MCF 10A (cell line): Measurements from ENCODE around the gene CSF2RB. TPM values are rescaled to one million over a fixed set of nuclear protein-coding genes. Genes with fewer than 3 reads are reported as not detected.

Source experiments
- BruUV-seq: library from RNA; stranded (reverse); fragments of 400-500 nt; replicated peaks from 2 replicates; lab custom pipeline; 2021; lab: Mats Ljungman, UMichigan
- CTCF ChIA-PET: fragments of 300-600 bp; sonication (Branson Sonifier 250); formaldehyde crosslinking; extraction: SDS; loops from one replicate; lab custom pipeline; 2021; ENCODE audit warnings: antibody characterized with exemption, inconsistent platforms; lab: Yijun Ruan, JAX
- POLR2A ChIA-PET: fragments of 300-600, 350-650 bp; sonication (Branson Sonifier 250); formaldehyde crosslinking; extraction: SDS; loops from one replicate; lab custom pipeline; 2020; ENCODE audit warnings: antibody characterized with exemption, inconsistent platforms; lab: Yijun Ruan, JAX
- DNase-seq: peaks from one replicate; pipeline ENCODE4 v3.0.0-alpha.2; 2018; ENCODE audit not compliant: unreplicated experiment
- H3K27ac Mint-ChIP-seq: one replicate; pipeline ENCODE4 v1.8.0; 2022; ENCODE audit warnings: mild to moderate bottlenecking, low read depth, mixed read lengths; ENCODE audit not compliant: unreplicated experiment
- H3K27me3 Mint-ChIP-seq: one replicate; pipeline ENCODE4 v1.8.0; 2022; ENCODE audit warnings: mixed read lengths; ENCODE audit not compliant: insufficient read depth, unreplicated experiment
- H3K36me3 Mint-ChIP-seq: one replicate; pipeline ENCODE4 v1.8.0; 2022; ENCODE audit warnings: mild to moderate bottlenecking, moderate library complexity, mixed read lengths; ENCODE audit not compliant: insufficient read depth, unreplicated experiment
- H3K4me1 Mint-ChIP-seq: one replicate; pipeline ENCODE4 v1.8.0; 2022; ENCODE audit warnings: mixed read lengths; ENCODE audit not compliant: insufficient read depth, unreplicated experiment
- H3K4me3 Mint-ChIP-seq: one replicate; pipeline ENCODE4 v1.8.0; 2022; ENCODE audit warnings: mild to moderate bottlenecking, moderate library complexity, mixed read lengths; ENCODE audit not compliant: unreplicated experiment
- H3K9me3 Mint-ChIP-seq: one replicate; pipeline ENCODE4 v1.8.0; 2022; ENCODE audit warnings: mixed read lengths; ENCODE audit not compliant: unreplicated experiment
- CTCF ChIP-seq: fragments of 200-600 bp; IDR thresholded peaks from one replicate; pipeline ENCODE4 v1.8.0; 2022; ENCODE audit warnings: antibody characterized with exemption, mild to moderate bottlenecking; ENCODE audit not compliant: unreplicated experiment
- intact Hi-C: fragments of 100-400 bp; cut with micrococcal nuclease; formaldehyde crosslinking; loops from 2 replicates; pipeline ENCODE4 v1.14.1; 2022
- total RNA-seq: library from RNA; stranded (reverse); gene quantifications from 2 replicates; pipeline ENCODE4 v1.2.3, GENCODE V29; 2022

CSF2RB gene
- total RNA-seq, 1 experiment from 2014 or later: not detected

GRCh38 chr22:36904260-36904880 is 9.1 kb upstream of the CSF2RB start:
- H3K27me3 Mint-ChIP-seq: peaks cover 66% of the 10 kb centered on the region
- TF ChIP-seq CTCF: peak; percentile 18
- no peak overlapping the region for H3K4me3 Mint-ChIP-seq
- ChIA-PET POLR2A (interaction anchor here (0.7 kb wide), 1 partner anchor 186 kb away, joined by 4 read pairs; no protein-coding TSS in a partner anchor), CTCF (interaction anchor here (1.1 to 1.2 kb wide), 2 partner anchors 9 to 51 kb away, joined by 3 read pairs; partner anchors contain the start of gene CSF2RB)
- no peak for DNase-seq
- H3K27ac Mint-ChIP-seq: no peak overlapping the region
- H3K9me3 Mint-ChIP-seq: no peaks in the 10 kb centered on the region
- intact Hi-C loops: loop anchor here (10.0 kb wide), 1 partner anchor 100 kb away; no protein-coding TSS in a partner anchor
- no peaks in the 10 kb centered on the region for H3K4me1 Mint-ChIP-seq
- H3K36me3 Mint-ChIP-seq: peaks cover 4% of the 10 kb centered on the region
- BruUV-seq: no TSS peak

GRCh38 chr22:36907253-36908195 is 5.9 kb upstream of the CSF2RB start:
- Mint-ChIP-seq H3K36me3 (peaks cover 6% of the 10 kb centered on the region), H3K27me3 (peaks cover 81% of the 10 kb centered on the region), H3K9me3 (no peaks in the 10 kb centered on the region), H3K4me3 (no peak overlapping the region), H3K27ac (no peak overlapping the region), H3K4me1 (no peaks in the 10 kb centered on the region)
- POLR2A ChIA-PET: interaction anchor here (0.6 kb wide), 1 partner anchor 151 kb away, joined by 3 read pairs; no protein-coding TSS in a partner anchor
- DNase-seq: no peak
- TF ChIP-seq CTCF: no peak
- intact Hi-C loops: loop anchor here (10.0 kb wide), 1 partner anchor 103 kb away; no protein-coding TSS in a partner anchor
- no TSS peak for BruUV-seq
- CTCF ChIA-PET: interaction anchor here (0.6 to 1.5 kb wide), 5 partner anchors 12 to 70 kb away, joined by 3 to 4 read pairs (median 3); no protein-coding TSS in a partner anchor

GRCh38 chr22:36910461-36910860 is 3.0 kb upstream of the CSF2RB start:
- POLR2A ChIA-PET: no interaction called here
- Mint-ChIP-seq H3K36me3 (peaks cover 6% of the 10 kb centered on the region), H3K9me3 (no peaks in the 10 kb centered on the region), H3K27me3 (peaks cover 75% of the 10 kb centered on the region), H3K4me1 (no peaks in the 10 kb centered on the region), H3K4me3 (no peak overlapping the region), H3K27ac (no peak overlapping the region)
- no TSS peak for BruUV-seq
- CTCF ChIA-PET: interaction anchor here (1.1 kb wide), 1 partner anchor 54 kb away, joined by 6 read pairs; no protein-coding TSS in a partner anchor
- TF ChIP-seq CTCF: no peak
- intact Hi-C loops: no loop called here
- DNase-seq: no peak
